ENCODE data around the gene MYBPC2.
"Not testable (repeated sequence)": the region's sequence is repeated elsewhere in the genome, so short reads cannot be mapped to it uniquely, and the experiment has no call there.

MYBPC2 gene

GRCh38 chr19:50390952-50391351 lies 41.7 kb upstream of the MYBPC2 start:
- H3K4ac ChIP-seq (ENCODE audit: low read depth, low read length); H4K8ac ChIP-seq (ENCODE audit: low read depth, low read length); H3K4me1 ChIP-seq (ENCODE audit: control insufficient read depth in 1 of 2, insufficient read depth in 2 of 2, low read length in 2 of 2); H3K27me3 ChIP-seq (ENCODE audit: insufficient read depth, low read length); H3K4me2 ChIP-seq (ENCODE audit: low read length); H2BK12ac ChIP-seq (ENCODE audit: low read length); H3K79me1 ChIP-seq (ENCODE audit: low read length); H3K14ac ChIP-seq (ENCODE audit: low read length); H3K27ac ChIP-seq (ENCODE audit: low read depth, low read length); H3K79me2 ChIP-seq (ENCODE audit: control insufficient read depth, insufficient read depth, low read length, poor library complexity); H4K12ac ChIP-seq (ENCODE audit: low read depth, low read length); H3K9ac ChIP-seq (ENCODE audit: low read length); H3K9me3 ChIP-seq (ENCODE audit: insufficient read depth, low read depth, low read length); H2AFZ ChIP-seq (ENCODE audit: insufficient read depth, low read length, poor library complexity); H2BK120ac ChIP-seq (ENCODE audit: insufficient read depth, low read length, poor library complexity); DNase-seq; H4K91ac ChIP-seq (ENCODE audit: low read depth, low read length); H3K23ac ChIP-seq (ENCODE audit: low read length); H2AK5ac ChIP-seq (ENCODE audit: low read length); H3K18ac ChIP-seq (ENCODE audit: low read length); H3K4me3 ChIP-seq (ENCODE audit: low read depth, low read length); H2BK5ac ChIP-seq (ENCODE audit: low read depth, low read length, poor library complexity): not testable (repeated sequence)
- peaks cover 23 to 30% of the 10 kb centered on the region in 2 experiments for H3K36me3 ChIP-seq (ENCODE audit: control insufficient read depth in 1 of 2, insufficient read depth in 2 of 2, low read length in 2 of 2)
- WGBS (ENCODE audit: extremely low coverage, insufficient coverage, insufficient read length): no CpG with 5 or more reads among the region's 23 CpGs

DNA sequence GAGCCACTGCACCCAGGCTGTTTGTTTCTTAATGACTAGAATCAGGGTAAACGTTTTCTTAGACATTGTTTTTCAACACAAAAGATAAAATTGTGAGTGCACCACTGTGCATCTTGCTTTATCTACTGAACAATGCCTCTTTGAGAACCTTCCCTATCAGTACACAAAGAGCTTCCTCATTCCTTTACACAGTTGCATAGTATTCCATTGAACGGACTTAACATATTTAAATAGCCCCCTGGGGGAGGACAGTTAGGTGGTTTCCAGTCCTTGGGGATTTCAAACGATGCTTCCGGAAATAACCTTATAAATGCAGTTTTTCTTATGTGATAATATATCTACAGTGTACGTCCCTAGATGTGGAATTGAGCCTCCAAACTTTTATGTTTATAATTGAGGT lies 39.9 kb upstream of the MYBPC2 start:
- Histone ChIP-seq H2AK5ac (ENCODE audit: low read length) (no peak overlapping the region), H3K18ac (ENCODE audit: low read length) (no peak overlapping the region), H3K79me2 (ENCODE audit: control insufficient read depth, insufficient read depth, low read length, poor library complexity) (peaks cover 1% of the 10 kb centered on the region), H3K4me1 (ENCODE audit: control insufficient read depth in 1 of 2, insufficient read depth in 2 of 2, low read length in 2 of 2) (no peaks in the 10 kb centered on the region), H3K4ac (ENCODE audit: low read depth, low read length) (no peak overlapping the region), H3K27ac (ENCODE audit: low read depth, low read length) (no peak overlapping the region), H3K9ac (ENCODE audit: low read length) (no peak overlapping the region), H4K91ac (ENCODE audit: low read depth, low read length) (no peak overlapping the region), H2BK12ac (ENCODE audit: low read length) (no peak overlapping the region), H3K36me3 (ENCODE audit: control insufficient read depth in 1 of 2, insufficient read depth in 2 of 2, low read length in 2 of 2) (peaks cover 9 to 16% of the 10 kb centered on the region in 2 experiments), H3K23ac (ENCODE audit: low read length) (no peak overlapping the region), H2BK5ac (ENCODE audit: low read depth, low read length, poor library complexity) (no peak overlapping the region), H3K4me3 (ENCODE audit: low read depth, low read length) (no peak overlapping the region), H3K27me3 (ENCODE audit: insufficient read depth, low read length) (no peaks in the 10 kb centered on the region), H3K9me3 (ENCODE audit: insufficient read depth, low read depth, low read length) (no peaks in the 10 kb centered on the region), H3K4me2 (ENCODE audit: low read length) (no peak overlapping the region), H3K79me1 (ENCODE audit: low read length) (no peaks in the 10 kb centered on the region), H2BK120ac (ENCODE audit: insufficient read depth, low read length, poor library complexity) (no peak overlapping the region), H3K14ac (ENCODE audit: low read length) (no peak overlapping the region), H4K8ac (ENCODE audit: low read depth, low read length) (no peak overlapping the region), H4K12ac (ENCODE audit: low read depth, low read length) (no peak overlapping the region), H2AFZ (ENCODE audit: insufficient read depth, low read length, poor library complexity) (no peak overlapping the region)
- DNase-seq: no peak
- WGBS (ENCODE audit: extremely low coverage, insufficient coverage, insufficient read length): no CpG with 5 or more reads among the region's 5 CpGs

DNA sequence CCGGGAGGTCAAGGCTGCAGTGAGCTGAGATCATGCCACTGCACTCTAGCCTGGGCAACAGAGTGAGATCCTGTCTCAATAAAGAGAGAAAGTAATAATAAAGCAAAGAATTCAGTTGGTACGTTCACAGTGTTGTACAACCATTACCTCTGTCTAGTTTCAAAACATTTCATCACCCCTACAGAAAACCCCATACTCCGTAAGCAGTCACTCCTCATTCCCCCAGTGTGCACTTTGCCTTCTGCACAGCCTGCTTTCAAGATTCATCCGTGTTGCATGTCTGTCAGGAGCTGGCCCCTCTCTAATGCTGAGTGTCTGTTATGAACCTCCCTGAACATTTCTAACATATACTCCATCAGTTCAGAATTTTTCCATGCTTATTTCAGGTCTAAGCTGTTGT lies 39.1 kb upstream of the MYBPC2 start:
- Histone ChIP-seq H3K23ac (ENCODE audit: low read length) (no peak overlapping the region), H2AFZ (ENCODE audit: insufficient read depth, low read length, poor library complexity) (no peak overlapping the region), H3K79me1 (ENCODE audit: low read length) (no peaks in the 10 kb centered on the region), H3K27ac (ENCODE audit: low read depth, low read length) (no peak overlapping the region), H2BK12ac (ENCODE audit: low read length) (no peak overlapping the region), H4K8ac (ENCODE audit: low read depth, low read length) (no peak overlapping the region), H3K9me3 (ENCODE audit: insufficient read depth, low read depth, low read length) (no peaks in the 10 kb centered on the region), H2BK120ac (ENCODE audit: insufficient read depth, low read length, poor library complexity) (no peak overlapping the region), H2BK5ac (ENCODE audit: low read depth, low read length, poor library complexity) (no peak overlapping the region), H3K9ac (ENCODE audit: low read length) (no peak overlapping the region), H3K4me1 (ENCODE audit: control insufficient read depth in 1 of 2, insufficient read depth in 2 of 2, low read length in 2 of 2) (no peaks in the 10 kb centered on the region), H3K27me3 (ENCODE audit: insufficient read depth, low read length) (no peaks in the 10 kb centered on the region), H3K79me2 (ENCODE audit: control insufficient read depth, insufficient read depth, low read length, poor library complexity) (peaks cover 1% of the 10 kb centered on the region), H3K4ac (ENCODE audit: low read depth, low read length) (no peak overlapping the region), H4K91ac (ENCODE audit: low read depth, low read length) (no peak overlapping the region), H3K36me3 (ENCODE audit: control insufficient read depth in 1 of 2, insufficient read depth in 2 of 2, low read length in 2 of 2) (peaks cover 8 to 15% of the 10 kb centered on the region in 2 experiments), H3K18ac (ENCODE audit: low read length) (no peak overlapping the region), H2AK5ac (ENCODE audit: low read length) (no peak overlapping the region), H4K12ac (ENCODE audit: low read depth, low read length) (no peak overlapping the region), H3K4me2 (ENCODE audit: low read length) (no peak overlapping the region), H3K14ac (ENCODE audit: low read length) (no peak overlapping the region), H3K4me3 (ENCODE audit: low read depth, low read length) (no peak overlapping the region)
- no CpG with 5 or more reads among the region's 4 CpGs for WGBS (ENCODE audit: extremely low coverage, insufficient coverage, insufficient read length)
- DNase-seq: no peak

GRCh38 chr19:50394017-50394416 lies 38.7 kb upstream of the MYBPC2 start:
- H3K9ac ChIP-seq (ENCODE audit: low read length): no peak overlapping the region
- no peak overlapping the region for H3K27ac ChIP-seq (ENCODE audit: low read depth, low read length)
- H3K4ac ChIP-seq (ENCODE audit: low read depth, low read length): no peak overlapping the region
- no peak overlapping the region for H3K23ac ChIP-seq (ENCODE audit: low read length)
- DNase-seq: no peak
- no peak overlapping the region for H3K4me3 ChIP-seq (ENCODE audit: low read depth, low read length)
- H2AK5ac ChIP-seq (ENCODE audit: low read length): no peak overlapping the region
- H3K18ac ChIP-seq (ENCODE audit: low read length): no peak overlapping the region
- no peak overlapping the region for H2AFZ ChIP-seq (ENCODE audit: insufficient read depth, low read length, poor library complexity)
- no peak overlapping the region for H4K8ac ChIP-seq (ENCODE audit: low read depth, low read length)
- no peak overlapping the region for H2BK120ac ChIP-seq (ENCODE audit: insufficient read depth, low read length, poor library complexity)
- no peak overlapping the region for H3K14ac ChIP-seq (ENCODE audit: low read length)
- no CpG with 5 or more reads among the region's 9 CpGs for WGBS (ENCODE audit: extremely low coverage, insufficient coverage, insufficient read length)
- H3K4me1 ChIP-seq (ENCODE audit: control insufficient read depth in 1 of 2, insufficient read depth in 2 of 2, low read length in 2 of 2): no peaks in the 10 kb centered on the region
- no peaks in the 10 kb centered on the region for H3K27me3 ChIP-seq (ENCODE audit: insufficient read depth, low read length)
- H4K91ac ChIP-seq (ENCODE audit: low read depth, low read length): no peak overlapping the region
- no peak overlapping the region for H4K12ac ChIP-seq (ENCODE audit: low read depth, low read length)
- H3K79me1 ChIP-seq (ENCODE audit: low read length): no peaks in the 10 kb centered on the region
- no peak overlapping the region for H2BK5ac ChIP-seq (ENCODE audit: low read depth, low read length, poor library complexity)
- no peak overlapping the region for H3K4me2 ChIP-seq (ENCODE audit: low read length)
- H3K79me2 ChIP-seq (ENCODE audit: control insufficient read depth, insufficient read depth, low read length, poor library complexity): peaks cover 1% of the 10 kb centered on the region
- no peaks in the 10 kb centered on the region for H3K9me3 ChIP-seq (ENCODE audit: insufficient read depth, low read depth, low read length)
- no peak overlapping the region for H2BK12ac ChIP-seq (ENCODE audit: low read length)
- peaks cover 13 to 17% of the 10 kb centered on the region in 2 experiments for H3K36me3 ChIP-seq (ENCODE audit: control insufficient read depth in 1 of 2, insufficient read depth in 2 of 2, low read length in 2 of 2)

All from trophoblast cell (in vitro differentiated cells and primary cell).